Forelimb muscle (tissue), 1 donor: ENCODE data around the gene DCLK2. TPM values are rescaled to one million over a fixed set of nuclear protein-coding genes. Genes with fewer than 3 reads are reported as not detected.

ENCODE experiments used
- DNase-seq: peaks from one replicate; pipeline ENCODE4 v3.0.0-alpha.2; 2013; ENCODE audit warnings: low read depth
- polyA plus RNA-seq: library from polyadenylated mRNA; unstranded; fragments of 120-200 nt; gene quantifications from one replicate; pipeline ENCODE4 v1.2.1, GENCODE V29; 2013; ENCODE audit not compliant: insufficient read length

Gene DCLK2
- polyA plus RNA-seq, 1 donor, result 6.9 TPM

GRCh38 chr4:150117629-150118028 is 39.4 kb downstream of the DCLK2 start:
- DNase-seq, result no peak

GRCh38 chr4:150119492-150119891 is 41.2 kb downstream of the DCLK2 start:
- DNase-seq, result no peak

GRCh38 chr4:150123087-150123486 is 44.8 kb downstream of the DCLK2 start:
- DNase-seq, result no peak

- no peak for DNase-seq
Measured at GRCh38 chr4:150123796-150124677, 45.8 kb downstream of the DCLK2 start.

- DNase-seq, result no peak
Measured at GRCh38 chr4:150126201-150126863, 48.1 kb downstream of the DCLK2 start.

GRCh38 chr4:150126864-150127203 is 48.6 kb downstream of the DCLK2 start:
- no peak for DNase-seq

GRCh38 chr4:150127757-150128156 is 49.5 kb downstream of the DCLK2 start:
- DNase-seq, result no peak

GRCh38 chr4:150130933-150131332 is 52.7 kb downstream of the DCLK2 start:
- no peak for DNase-seq

- DNase-seq, result no peak
Measured at GRCh38 chr4:150131581-150132228, 53.5 kb downstream of the DCLK2 start.

GRCh38 chr4:150133605-150134004 is 55.4 kb downstream of the DCLK2 start:
- DNase-seq, result no peak

GRCh38 chr4:150135134-150135772 is 57.0 kb downstream of the DCLK2 start:
- DNase-seq, result no peak

- no peak for DNase-seq
Measured at GRCh38 chr4:150136036-150136435, 57.8 kb downstream of the DCLK2 start.

- DNase-seq, result no peak
Measured at GRCh38 chr4:150136481-150136880, 58.2 kb downstream of the DCLK2 start.

- DNase-seq, result no peak
Measured at GRCh38 chr4:150139297-150139865, 61.1 kb downstream of the DCLK2 start.

- no peak for DNase-seq
Measured at GRCh38 chr4:150140774-150141400, 62.6 kb downstream of the DCLK2 start.

GRCh38 chr4:150141756-150142155 is 63.5 kb downstream of the DCLK2 start:
- no peak for DNase-seq

- no peak for DNase-seq
Measured at GRCh38 chr4:150142831-150143230, 64.6 kb downstream of the DCLK2 start.

GRCh38 chr4:150145090-150145945 is 67.1 kb downstream of the DCLK2 start:
- DNase-seq, result no peak

GRCh38 chr4:150145946-150146340 is 67.7 kb downstream of the DCLK2 start:
- DNase-seq, result no peak

- DNase-seq, result no peak
Measured at GRCh38 chr4:150149381-150149780, 71.1 kb downstream of the DCLK2 start.
